Loucy (cell line): Measurements from ENCODE around the gene COA1.

Experiments used
- H2AFZ ChIP-seq: fragments of 200-600 bp; sonication (generic); 2 replicates; pipeline ENCODE4 v1.6.0; 2016; ENCODE audit warnings: antibody characterized with exemption, mild to moderate bottlenecking, low read length, moderate library complexity
- H3F3A ChIP-seq: fragments of 200-600 bp; 2 replicates; pipeline ENCODE4 v1.6.0; 2016; ENCODE audit warnings: antibody characterized with exemption, low read depth, mild to moderate bottlenecking
- H3K27me3 ChIP-seq: fragments of 200-600 bp; sonication (generic); 2 replicates; pipeline ENCODE4 v1.6.1; 2014; ENCODE audit warnings: low read length, mild to moderate bottlenecking; ENCODE audit not compliant: insufficient read depth, poor library complexity, severe bottlenecking
- H3K36me3 ChIP-seq: fragments of 200-600 bp; sonication (generic); 2 replicates; pipeline ENCODE4 v1.6.1; 2016; ENCODE audit warnings: low read length; ENCODE audit not compliant: insufficient read depth
- H3K4me1 ChIP-seq: fragments of 200-600 bp; sonication (generic); 2 replicates; pipeline ENCODE4 v1.5.1; 2014; ENCODE audit warnings: low read length, mild to moderate bottlenecking; ENCODE audit not compliant: insufficient read depth, poor library complexity, severe bottlenecking
- H3K4me2 ChIP-seq: fragments of 200-600 bp; sonication (generic); 2 replicates; pipeline ENCODE4 v1.6.0; 2014; ENCODE audit warnings: antibody characterized with exemption, low read length, low read depth, mild to moderate bottlenecking; ENCODE audit not compliant: poor library complexity, severe bottlenecking
- H3K4me3 ChIP-seq: fragments of 200-600 bp; sonication (generic); 2 replicates; pipeline ENCODE4 v1.5.1; 2014; ENCODE audit warnings: low read length, mild to moderate bottlenecking, mixed read lengths; ENCODE audit not compliant: poor library complexity, severe bottlenecking
- H3K79me2 ChIP-seq: fragments of 200-600 bp; sonication (generic); 2 replicates; pipeline ENCODE4 v1.6.1; 2014; ENCODE audit warnings: low read length; ENCODE audit not compliant: insufficient read depth
- H3K9ac ChIP-seq: fragments of 200-600 bp; sonication (generic); 2 replicates; pipeline ENCODE4 v1.6.0; 2014; ENCODE audit warnings: mild to moderate bottlenecking, low read depth, low read length, moderate library complexity; ENCODE audit not compliant: poor library complexity, severe bottlenecking
- H3K9me2 ChIP-seq: fragments of 200-600 bp; sonication (generic); replicated peaks from 2 replicates; pipeline ENCODE4 v1.6.1; 2016; ENCODE audit warnings: low read depth, low read length, mixed read lengths
- H3K9me3 ChIP-seq: fragments of 200-600 bp; sonication (generic); 2 replicates; pipeline ENCODE4 v1.6.1; 2014; ENCODE audit warnings: mild to moderate bottlenecking, antibody characterized with exemption, low read length, low read depth; ENCODE audit not compliant: insufficient read depth
- H4K20me1 ChIP-seq: fragments of 200-600 bp; sonication (generic); 2 replicates; pipeline ENCODE4 v1.6.0; 2014; ENCODE audit warnings: antibody characterized with exemption, low read length, mild to moderate bottlenecking; ENCODE audit not compliant: insufficient read depth, poor library complexity, severe bottlenecking
- CTCF ChIP-seq: fragments of 200-600 bp; sonication (generic); conservative IDR thresholded peaks from 2 replicates; pipeline ENCODE4 v1.5.1; 2014; ENCODE audit warnings: mild to moderate bottlenecking, antibody characterized with exemption, low read length
- EZH2phosphoT487 ChIP-seq: fragments of 200-600 bp; IDR thresholded peaks from 2 replicates; pipeline ENCODE4 v1.6.1; 2018; ENCODE audit warnings: antibody characterized with exemption, mild to moderate bottlenecking, moderate library complexity, borderline replicate concordance

The COA1 gene

GRCh38 chr7:43694399-43694748, 34.9 kb downstream of the COA1 start:
- Histone ChIP-seq H4K20me1 (peaks cover 16% of the 10 kb centered on the region), H3K79me2 (peaks cover 98% of the 10 kb centered on the region), H3K4me2 (no peak overlapping the region), H3K9me2 (no peaks in the 10 kb centered on the region), H3K36me3 (no peaks in the 10 kb centered on the region), H3K9ac (no peak overlapping the region), H3K27me3 (no peaks in the 10 kb centered on the region), H2AFZ (no peak overlapping the region), H3F3A (no peaks in the 10 kb centered on the region), H3K4me1 (peaks cover 3% of the 10 kb centered on the region), H3K4me3 (no peak overlapping the region), H3K9me3 (no peaks in the 10 kb centered on the region)
- TF ChIP-seq CTCF (no peak), EZH2phosphoT487 (no peak)

- no peaks in the 10 kb centered on the region for H3K36me3 ChIP-seq
- H3K9me3 ChIP-seq, result no peaks in the 10 kb centered on the region
- H3K27me3 ChIP-seq, result no peaks in the 10 kb centered on the region
- H3K9ac ChIP-seq, result no peak overlapping the region
- H2AFZ ChIP-seq, result no peak overlapping the region
- H3K4me2 ChIP-seq, result no peak overlapping the region
- no peak for TF ChIP-seq CTCF
- TF ChIP-seq EZH2phosphoT487, result no peak
- no peaks in the 10 kb centered on the region for H3F3A ChIP-seq
- peaks cover 9% of the 10 kb centered on the region for H3K4me1 ChIP-seq
- no peaks in the 10 kb centered on the region for H3K9me2 ChIP-seq
- no peak overlapping the region for H3K4me3 ChIP-seq
- peaks cover 15% of the 10 kb centered on the region for H4K20me1 ChIP-seq
- peaks cover 98% of the 10 kb centered on the region for H3K79me2 ChIP-seq
Observed at GRCh38 chr7:43693687-43694398, 35.5 kb downstream of the COA1 start.

- H3K4me1 ChIP-seq, result peaks cover 9% of the 10 kb centered on the region
- no peaks in the 10 kb centered on the region; the same call in 1 of the 2 replicates for H3K9me3 ChIP-seq
- no peak overlapping the region for H2AFZ ChIP-seq
- no peak overlapping the region for H3K4me2 ChIP-seq
- no peaks in the 10 kb centered on the region for H3K36me3 ChIP-seq
- no peaks in the 10 kb centered on the region for H3K27me3 ChIP-seq
- no peak overlapping the region for H3K4me3 ChIP-seq
- H3K9me2 ChIP-seq, result no peaks in the 10 kb centered on the region
- peaks cover 15% of the 10 kb centered on the region for H4K20me1 ChIP-seq
- TF ChIP-seq CTCF (no peak), EZH2phosphoT487 (no peak)
- H3F3A ChIP-seq, result no peaks in the 10 kb centered on the region
- no peak overlapping the region for H3K9ac ChIP-seq
- H3K79me2 ChIP-seq, result peaks cover 96% of the 10 kb centered on the region
Observed at GRCh38 chr7:43692582-43693373, 36.5 kb downstream of the COA1 start.
